SIG-M5 (cell line): ENCODE results near the gene PLGRKT.
"Not testable (repeated sequence)": the region's sequence is repeated elsewhere in the genome, so short reads cannot be mapped to it uniquely, and the experiment has no call there.

Source experiments
- DNase-seq: peaks from one replicate; lab custom pipeline; 2025; lab: John Stamatoyannopoulos, UW

Gene PLGRKT

GRCh38 chr9:5430912-5431311, 6.8 kb downstream of the PLGRKT start:
- DNase-seq: no peak

- no peak for DNase-seq
Measured at GRCh38 chr9:5429873-5430564, 7.7 kb downstream of the PLGRKT start.

GRCh38 chr9:5428794-5429528, 8.8 kb downstream of the PLGRKT start:
- DNase-seq: no peak

GRCh38 chr9:5428172-5428571, 9.6 kb downstream of the PLGRKT start:
- no peak for DNase-seq

- DNase-seq: no peak
Measured at GRCh38 chr9:5427005-5427404, 10.7 kb downstream of the PLGRKT start.

- DNase-seq: no peak
Measured at GRCh38 chr9:5425006-5425628, 12.6 kb downstream of the PLGRKT start.

- no peak for DNase-seq
Measured at GRCh38 chr9:5422276-5422675, 15.4 kb downstream of the PLGRKT start.

GRCh38 chr9:5421163-5421562, 16.6 kb downstream of the PLGRKT start:
- DNase-seq: no peak

- no peak for DNase-seq
Measured at GRCh38 chr9:5419987-5420386, 17.7 kb downstream of the PLGRKT start.

GRCh38 chr9:5418481-5418880, 19.2 kb downstream of the PLGRKT start:
- no peak for DNase-seq

GRCh38 chr9:5416953-5417352, 20.8 kb downstream of the PLGRKT start:
- DNase-seq: no peak

GRCh38 chr9:5408596-5408995, 29.1 kb downstream of the PLGRKT start:
- no peak for DNase-seq

GRCh38 chr9:5402217-5402616, 35.5 kb downstream of the PLGRKT start:
- no peak for DNase-seq

GRCh38 chr9:5397547-5397946, 40.2 kb downstream of the PLGRKT start:
- DNase-seq: not testable (repeated sequence)

- no peak for DNase-seq
Measured at GRCh38 chr9:5395428-5395827, 42.3 kb downstream of the PLGRKT start.

GRCh38 chr9:5393976-5394375, 43.7 kb downstream of the PLGRKT start:
- not testable (repeated sequence) for DNase-seq

- no peak for DNase-seq
Measured at GRCh38 chr9:5393497-5393896, 44.2 kb downstream of the PLGRKT start.

- no peak for DNase-seq
Measured at GRCh38 chr9:5392285-5392684, 45.4 kb downstream of the PLGRKT start.

- no peak for DNase-seq
Measured at GRCh38 chr9:5389109-5389732, 48.5 kb downstream of the PLGRKT start.

GRCh38 chr9:5388026-5388819, 49.5 kb downstream of the PLGRKT start:
- no peak for DNase-seq

- DNase-seq: no peak
Measured at GRCh38 chr9:5384436-5384835, 53.3 kb downstream of the PLGRKT start.

GRCh38 chr9:5382479-5382878, 55.2 kb downstream of the PLGRKT start:
- no peak for DNase-seq
